GM21786 (cell line): ENCODE data around the gene CSH2.
"Not testable (repeated sequence)": the region's sequence is repeated elsewhere in the genome, so short reads cannot be mapped to it uniquely, and the experiment has no call there.

Source experiments
- ATAC-seq: cut with Tn5 transposase; IDR thresholded peaks from one replicate; pipeline ENCODE4 v1.9.1; 2021; ENCODE audit not compliant: unreplicated experiment

The CSH2 gene

DNA sequence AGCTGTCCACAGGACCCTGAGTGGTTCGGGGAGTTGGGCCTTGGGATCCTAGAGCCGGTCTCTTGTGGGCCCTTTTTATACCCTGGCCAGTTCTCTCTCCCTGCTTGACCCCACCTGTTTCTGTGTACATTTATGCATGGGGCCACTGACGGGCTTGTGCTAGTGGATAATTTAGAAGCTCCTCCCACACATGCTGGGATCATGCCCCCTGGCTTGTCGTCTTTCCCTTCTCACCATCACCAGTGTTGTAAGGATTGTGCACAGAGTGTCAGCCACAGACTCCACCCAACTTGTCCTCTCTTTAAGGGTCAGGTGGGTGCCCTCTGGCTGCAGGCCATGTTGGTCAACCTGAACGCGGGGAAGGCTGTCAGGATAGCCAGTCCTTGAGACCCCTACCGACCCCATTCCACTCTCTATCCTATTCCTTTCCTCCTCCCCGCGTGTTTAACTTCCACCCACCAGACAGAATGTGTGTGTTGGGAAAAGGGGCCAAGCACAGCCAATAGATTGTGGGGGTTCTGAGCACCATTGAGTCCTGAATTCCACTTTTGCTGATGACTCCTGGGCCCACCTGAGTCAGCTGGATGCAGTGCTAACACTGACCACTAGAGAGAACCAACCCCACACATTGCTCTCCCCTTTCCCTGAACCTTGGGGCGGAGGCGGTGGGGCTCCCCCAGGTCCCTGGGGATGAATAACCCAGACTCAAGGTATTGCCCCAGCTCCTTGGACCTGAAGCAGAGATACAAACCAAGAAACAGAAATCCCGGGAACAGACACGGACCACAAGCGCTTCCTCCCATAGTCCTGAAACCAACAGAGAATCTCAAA, 23.3 kb upstream of the CSH2 start, which contains the start of gene CSH1:
Gene CSH1 (minus strand): TSS at position 51 of the 831 bp plus-strand sequence. CDS start 63 bp downstream, outside the sequence.
- ATAC-seq: not testable (repeated sequence)

DNA sequence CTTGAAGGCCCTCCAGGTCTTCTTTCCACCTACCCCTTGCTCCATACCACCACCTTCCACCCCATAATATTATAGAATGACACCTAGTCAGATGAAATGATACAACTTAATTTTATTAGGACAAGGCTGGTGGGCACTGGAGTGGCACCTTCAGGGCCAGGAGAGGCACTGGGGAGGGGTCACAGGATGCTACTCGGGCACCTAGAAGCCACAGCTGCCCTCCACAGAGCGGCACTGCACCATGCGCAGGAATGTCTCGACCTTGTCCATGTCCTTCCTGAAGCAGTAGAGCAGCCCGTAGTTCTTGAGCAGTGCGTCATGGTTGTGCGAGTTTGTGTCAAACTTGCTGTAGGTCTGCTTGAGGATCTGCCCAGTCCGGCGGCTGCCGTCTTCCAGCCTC, 21.3 kb upstream of the CSH2 start:
- not testable (repeated sequence) for ATAC-seq

DNA sequence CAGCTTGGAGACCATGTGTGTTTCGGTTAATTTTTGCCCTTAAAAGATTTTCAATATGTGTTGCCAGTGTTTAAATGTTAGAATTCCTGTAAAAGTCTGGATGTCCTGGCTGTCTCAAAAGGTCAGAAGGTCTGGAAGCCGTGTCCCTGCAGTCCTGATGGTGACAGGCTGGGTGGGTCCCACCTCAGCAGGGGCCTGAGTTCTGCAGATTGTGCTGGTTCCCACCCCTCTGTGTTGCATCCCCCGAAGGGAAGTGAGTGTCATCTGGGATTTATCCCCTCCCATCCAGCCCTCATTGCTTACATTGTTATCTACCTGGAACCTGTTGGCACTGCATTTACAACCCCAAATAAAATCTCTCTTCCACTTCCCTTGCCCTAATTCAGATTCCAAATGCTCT, 20.5 kb upstream of the CSH2 start:
- not testable (repeated sequence) for ATAC-seq

DNA sequence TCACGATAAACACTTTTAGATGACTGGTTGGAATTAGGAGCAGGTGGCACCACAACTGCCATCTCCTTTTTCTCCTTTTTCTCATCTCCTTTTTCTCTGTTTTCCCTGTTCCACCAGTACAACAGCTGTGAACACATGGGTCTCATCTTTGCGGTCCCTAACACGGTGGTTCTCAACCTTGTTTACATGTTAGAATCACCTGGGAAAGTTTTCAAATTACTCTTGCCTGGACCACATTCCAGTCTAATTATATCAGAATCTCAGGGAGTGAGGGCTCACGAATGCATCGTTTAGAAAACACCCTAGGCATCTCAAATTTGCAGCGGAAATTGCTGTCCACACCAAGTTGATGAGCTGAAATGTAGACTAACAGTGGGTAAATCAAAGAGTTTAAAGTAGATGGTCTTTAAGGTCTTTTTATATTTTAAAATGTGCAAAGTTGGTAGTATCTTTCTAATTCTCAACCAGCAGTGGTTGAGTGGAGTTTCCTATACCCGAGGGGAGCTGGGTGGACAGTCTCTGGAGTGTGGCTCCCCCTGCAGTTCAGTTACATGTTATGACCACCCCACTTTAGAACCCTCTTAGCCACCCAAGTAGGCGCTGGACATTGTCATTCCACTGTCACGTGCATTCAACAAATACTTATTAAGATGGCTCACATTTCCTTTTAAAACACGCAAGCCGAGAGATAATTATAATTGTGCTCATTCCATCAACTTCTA, 19.0 kb upstream of the CSH2 start:
- not testable (repeated sequence) for ATAC-seq

DNA sequence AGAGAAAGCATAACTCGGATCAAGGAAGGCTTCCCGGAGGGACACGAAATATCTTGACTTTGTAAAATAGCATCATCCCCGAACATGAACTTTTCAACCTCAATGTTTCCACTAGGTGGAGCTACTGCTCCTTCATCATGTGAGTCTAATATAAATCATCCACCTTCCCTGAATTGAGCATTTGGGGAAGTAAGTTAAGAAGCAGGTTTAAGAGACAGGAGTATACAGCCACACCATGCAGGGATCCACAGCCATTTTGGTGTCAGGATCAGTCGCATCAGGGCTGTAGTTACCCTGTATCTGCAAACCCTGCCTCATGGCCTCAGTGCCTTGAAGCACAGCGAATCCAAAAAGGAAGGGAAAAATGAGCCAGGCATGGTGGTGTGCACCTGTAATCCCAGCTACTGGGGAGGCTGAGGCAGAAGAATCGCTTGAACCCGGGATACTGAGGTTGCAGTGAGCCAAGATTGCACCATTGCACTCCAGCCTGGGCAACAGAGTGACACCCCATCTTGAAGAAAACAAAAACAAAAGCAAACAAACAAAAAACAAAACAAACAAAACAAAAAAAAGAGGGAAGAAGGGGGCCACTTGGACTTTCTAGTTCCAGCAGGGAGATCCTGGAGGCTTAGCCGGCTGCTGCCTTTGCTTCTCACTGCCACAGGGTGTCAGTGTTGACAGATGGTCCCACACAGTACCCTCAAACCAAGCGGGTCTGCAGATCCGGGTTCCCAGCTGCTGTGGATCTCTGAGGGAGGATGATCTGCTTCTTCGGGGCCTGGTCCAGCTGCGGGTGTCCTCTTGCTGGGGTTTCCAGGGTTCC, 15.8 kb upstream of the CSH2 start:
- not testable (repeated sequence) for ATAC-seq

DNA sequence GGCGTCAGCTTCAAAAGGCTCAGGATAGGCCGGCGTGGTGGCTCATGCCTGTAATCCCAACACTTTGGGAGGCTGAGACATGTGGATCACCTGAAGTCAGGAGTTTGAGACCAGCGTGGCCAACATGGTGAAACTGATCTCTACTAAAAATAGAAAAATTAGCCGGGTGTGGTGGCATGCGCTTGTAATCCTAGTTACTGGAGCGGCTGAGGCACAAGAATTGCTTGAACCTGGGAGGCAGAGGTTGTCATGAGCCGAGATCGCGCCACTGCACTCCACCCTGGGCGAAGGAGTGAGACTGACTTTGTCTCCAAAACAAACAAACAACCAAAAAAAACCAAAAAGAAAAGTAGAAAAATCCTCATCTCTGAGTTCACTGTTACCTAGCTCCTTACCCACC, 11.6 kb upstream of the CSH2 start:
- ATAC-seq: not testable (repeated sequence)

DNA sequence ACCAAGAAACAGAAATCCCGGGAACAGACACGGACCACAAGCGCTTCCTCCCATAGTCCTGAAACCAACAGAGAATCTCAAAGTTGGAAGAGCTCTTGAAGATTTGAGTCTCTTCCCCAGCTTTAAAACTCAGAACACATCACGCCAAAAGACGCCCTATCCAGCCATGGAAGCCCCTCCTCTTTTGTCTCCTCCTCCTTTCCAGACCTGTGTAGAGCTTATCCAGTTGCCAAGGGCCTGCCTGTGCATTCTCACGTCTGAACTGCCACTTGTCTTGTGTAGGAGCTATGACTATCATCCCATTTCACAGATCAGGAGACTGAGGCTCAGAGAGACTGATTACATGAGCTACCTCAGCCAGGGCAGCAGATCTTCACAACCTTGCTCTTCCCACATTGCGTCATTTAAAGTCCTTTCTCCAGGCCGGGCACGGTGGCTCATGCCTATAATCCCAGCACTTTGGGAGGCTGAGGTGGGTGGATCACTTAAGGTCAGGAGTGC, 9.2 kb upstream of the CSH2 start:
- not testable (repeated sequence) for ATAC-seq

DNA sequence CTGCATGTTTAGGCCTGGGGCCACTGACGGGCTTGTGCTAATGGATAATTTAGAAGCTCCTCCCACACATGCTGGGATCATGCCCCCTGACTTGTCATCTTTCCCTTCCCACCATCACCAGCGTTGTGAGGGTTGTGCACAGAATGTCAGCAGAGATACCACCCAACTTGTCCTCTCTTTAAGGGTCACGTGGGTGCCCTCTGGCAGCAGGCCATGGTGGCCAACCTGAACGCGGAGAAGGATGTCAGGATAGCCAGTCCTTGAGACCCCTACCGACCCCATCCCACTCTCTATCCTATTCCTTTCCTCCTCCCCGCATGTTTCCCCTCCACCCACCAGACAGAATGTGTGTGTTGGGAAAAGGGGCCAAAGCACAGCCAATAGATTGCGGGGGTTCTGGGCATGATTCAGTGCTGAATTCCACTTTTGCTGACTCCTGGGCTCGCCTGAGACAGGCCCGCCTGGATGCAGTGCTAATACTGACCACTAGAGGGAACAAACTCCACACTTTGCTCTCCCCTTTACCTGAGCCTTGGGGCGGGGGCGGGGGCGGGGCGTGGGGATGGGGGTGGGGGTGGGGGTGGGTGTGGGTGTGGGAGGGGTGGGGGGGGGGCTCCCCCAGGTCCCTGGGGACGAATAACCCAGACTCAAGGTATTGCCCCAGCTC, 8.6 kb upstream of the CSH2 start, which contains the start of gene GH2:
Gene GH2 (minus strand): TSS at position 10 of the 667 bp plus-strand sequence. CDS start 143 bp downstream, outside the sequence.
- ATAC-seq: no peak

DNA sequence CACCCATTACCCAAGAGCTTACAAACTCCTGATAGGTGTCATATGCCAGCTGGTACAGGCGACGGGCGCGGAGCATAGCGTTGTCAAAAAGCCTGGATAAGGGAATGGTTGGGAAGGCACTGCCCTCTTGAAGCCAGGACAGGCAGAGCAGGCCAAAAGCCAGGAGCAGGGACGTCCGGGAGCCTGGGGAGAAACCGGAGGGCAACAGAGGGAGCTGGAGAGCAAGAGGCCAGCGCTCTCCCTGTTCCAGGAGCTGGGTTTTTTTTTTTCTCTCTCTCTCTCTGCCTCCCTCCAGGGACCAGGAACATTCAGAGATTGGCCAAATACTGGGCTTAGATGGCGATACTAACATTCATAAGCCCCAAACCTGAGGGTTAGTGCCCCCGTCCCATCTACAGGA, 7.9 kb upstream of the CSH2 start:
- ATAC-seq: not testable (repeated sequence)

DNA sequence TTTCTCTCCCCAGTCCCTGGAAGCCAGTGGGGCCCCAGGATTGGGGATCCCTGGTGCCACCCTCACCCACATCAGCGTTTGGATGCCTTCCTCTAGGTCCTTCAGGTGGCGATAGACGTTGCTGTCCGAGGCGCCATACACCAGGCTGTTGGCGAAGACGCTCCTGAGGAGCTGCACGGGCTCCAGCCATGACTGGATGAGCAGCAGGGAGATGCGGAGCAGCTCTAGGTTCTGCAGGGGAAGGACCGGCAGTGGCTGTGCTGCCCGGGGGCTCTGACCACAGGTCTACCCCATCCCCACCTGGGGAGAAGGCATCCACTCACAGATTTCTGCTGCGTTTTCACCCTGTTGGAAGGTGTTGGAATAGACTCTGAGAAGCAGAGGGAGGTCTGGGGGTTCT, 7.2 kb upstream of the CSH2 start:
- ATAC-seq: no peak

DNA sequence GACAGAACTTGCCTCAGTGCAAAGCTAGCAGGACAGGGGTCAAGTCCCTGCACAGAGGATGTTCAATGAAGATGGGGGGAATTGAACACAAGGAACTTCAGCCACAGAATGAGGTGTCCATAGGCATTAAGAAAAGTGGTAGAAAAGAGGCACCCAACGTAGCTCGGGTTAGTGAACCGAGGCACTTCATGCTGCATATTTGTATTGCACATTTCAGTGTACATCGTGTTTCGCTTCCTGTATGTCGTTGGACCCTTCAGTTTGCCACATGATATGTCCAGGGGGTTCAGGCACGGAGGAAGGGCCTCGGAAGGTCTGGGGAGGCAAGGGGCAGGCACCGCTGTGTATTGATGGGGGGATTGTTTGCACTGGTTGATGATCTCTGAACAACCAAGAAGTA, 4.9 kb upstream of the CSH2 start:
- not testable (repeated sequence) for ATAC-seq

DNA sequence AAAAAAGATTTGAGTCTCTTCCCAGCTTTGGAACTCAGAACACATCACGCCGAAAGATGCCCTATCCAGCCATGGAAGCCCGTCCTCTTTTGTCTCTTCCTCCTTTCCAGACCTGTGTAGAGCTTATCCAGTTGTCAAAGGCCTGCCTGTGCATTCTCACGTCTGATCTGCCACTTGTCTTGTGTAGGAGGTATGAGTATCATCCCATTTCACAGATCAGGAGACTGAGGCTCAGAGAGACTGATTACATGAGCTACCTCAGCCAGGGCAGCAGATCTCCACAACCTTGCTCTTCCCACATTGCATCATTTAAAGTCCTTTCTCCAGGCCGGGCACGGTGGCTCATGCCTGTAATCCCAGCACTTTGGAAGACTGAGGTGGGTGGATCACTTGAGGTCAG, 1.2 kb upstream of the CSH2 start:
- not testable (repeated sequence) for ATAC-seq

DNA sequence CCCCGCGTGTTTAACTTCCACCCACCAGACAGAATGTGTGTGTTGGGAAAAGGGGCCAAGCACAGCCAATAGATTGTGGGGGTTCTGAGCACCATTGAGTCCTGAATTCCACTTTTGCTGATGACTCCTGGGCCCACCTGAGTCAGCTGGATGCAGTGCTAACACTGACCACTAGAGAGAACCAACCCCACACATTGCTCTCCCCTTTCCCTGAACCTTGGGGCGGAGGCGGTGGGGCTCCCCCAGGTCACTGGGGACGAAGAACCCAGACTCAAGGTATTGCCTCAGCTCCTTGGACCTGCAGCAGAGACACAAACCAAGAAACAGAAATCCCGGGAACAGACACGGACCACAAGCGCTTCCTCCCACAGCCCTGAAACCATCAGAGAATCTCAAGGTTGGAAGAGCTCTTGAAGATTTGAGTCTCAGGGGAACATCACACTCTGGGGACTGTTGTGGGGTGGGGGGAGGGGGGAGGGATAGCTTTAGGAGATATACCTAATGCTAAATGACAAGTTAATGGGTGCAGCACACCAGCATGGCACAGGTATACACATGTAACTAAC, 667 bp upstream of the CSH2 start:
- ATAC-seq: not testable (repeated sequence)

DNA sequence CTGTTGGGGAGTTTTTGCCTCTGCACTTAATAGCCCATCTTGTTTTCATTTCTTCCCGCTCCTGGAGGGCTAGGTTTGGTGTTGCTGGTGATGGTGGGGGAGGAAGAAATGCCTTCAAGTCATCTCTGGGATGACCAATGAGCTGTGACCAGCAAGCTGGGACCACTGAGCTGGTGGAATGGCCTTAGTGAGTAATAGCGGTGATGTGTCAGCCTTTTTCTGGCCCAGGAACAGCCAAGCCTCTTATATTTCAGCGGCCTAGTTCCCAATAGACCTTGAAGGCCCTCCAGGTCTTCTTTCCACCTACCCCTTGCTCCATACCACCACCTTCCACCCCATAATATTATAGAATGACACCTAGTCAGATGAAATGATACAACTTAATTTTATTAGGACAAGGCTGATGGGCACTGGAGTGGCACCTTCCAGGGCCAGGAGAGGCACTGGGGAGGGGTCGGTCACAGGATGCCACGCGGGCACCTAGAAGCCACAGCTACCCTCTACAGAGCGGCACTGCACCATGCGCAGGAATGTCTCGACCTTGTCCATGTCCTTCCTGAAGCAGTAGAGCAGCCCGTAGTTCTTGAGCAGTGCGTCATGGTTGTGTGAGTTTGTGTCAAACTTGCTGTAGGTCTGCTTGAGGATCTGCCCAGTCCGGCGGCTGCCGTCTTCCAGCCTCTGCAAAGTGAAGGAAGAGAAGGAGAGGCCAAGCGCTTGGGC, 1.7 kb downstream of the CSH2 start:
- not testable (repeated sequence) for ATAC-seq

DNA sequence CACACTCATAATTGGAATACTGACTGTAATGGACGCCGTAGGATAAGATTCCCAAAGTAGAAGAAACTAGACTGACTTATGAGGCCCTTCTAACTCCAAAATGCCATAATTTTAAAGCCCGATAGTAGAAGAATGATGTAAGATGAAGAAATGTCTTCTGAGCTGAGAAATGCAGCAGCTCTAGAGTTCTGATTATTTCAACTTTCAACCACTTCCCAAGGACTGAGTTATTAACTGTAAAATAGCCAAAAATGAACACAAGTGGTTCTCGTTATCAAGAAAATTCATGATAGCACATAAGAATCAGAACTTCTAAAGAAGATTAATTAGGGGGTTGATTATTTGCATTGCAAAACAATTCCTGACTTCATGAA, 3.2 kb downstream of the CSH2 start:
- ATAC-seq: not testable (repeated sequence)

DNA sequence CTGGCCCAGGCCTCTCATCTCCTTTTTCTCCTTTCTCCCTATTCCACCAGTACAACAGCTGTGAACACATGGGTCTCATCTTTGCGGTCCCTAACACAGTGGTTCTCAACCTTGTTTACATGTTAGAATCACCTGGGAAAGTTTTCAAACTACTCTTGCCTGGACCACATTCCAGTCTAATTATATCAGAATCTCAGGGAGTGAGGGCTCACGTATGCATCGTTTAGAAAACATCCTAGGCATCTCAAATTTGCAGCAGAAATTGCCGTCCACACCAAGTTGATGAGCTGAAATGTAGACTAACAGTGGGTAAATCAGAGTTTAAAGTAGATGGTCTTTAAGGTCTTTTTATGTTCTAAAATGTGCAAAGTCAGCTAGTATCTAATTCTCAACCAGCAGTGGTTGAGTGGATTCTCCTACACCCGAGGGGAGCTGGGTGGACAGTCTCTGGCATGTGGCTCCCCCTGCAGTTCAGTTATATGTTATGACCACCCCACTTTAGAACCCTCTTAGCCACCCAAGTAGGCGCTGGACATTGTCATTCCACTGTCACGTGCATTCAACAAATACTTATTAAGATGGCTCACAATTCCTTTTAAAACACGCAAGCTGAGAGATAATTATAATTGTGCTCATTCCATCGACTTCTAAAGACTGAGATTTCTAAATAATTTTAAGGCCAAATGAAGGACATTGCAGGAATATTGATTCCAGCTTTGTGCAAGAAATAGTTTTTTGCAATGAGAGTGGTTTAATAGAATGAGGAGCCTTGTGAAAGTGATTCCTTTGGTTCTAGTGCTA, 3.8 kb downstream of the CSH2 start:
- ATAC-seq: not testable (repeated sequence)

DNA sequence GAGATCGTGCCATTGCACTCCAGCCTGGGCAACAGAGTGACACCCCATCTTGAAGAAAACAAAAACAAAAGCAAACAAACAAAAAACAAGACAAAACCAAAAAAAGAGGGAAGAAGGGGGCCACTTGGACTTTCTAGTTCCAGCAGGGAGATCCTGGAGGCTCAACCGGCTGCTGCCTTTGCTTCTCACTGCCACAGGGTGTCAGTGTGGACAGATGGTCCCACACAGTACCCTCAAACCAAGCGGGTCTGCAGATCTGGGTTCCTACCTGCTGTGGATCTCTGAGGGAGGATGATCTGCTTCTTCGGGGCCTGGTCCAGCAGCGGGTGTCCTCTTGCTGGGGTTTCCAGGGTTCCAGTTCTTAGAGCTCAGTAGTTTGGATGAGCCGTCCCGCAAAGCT, 6.9 kb downstream of the CSH2 start:
- not testable (repeated sequence) for ATAC-seq

DNA sequence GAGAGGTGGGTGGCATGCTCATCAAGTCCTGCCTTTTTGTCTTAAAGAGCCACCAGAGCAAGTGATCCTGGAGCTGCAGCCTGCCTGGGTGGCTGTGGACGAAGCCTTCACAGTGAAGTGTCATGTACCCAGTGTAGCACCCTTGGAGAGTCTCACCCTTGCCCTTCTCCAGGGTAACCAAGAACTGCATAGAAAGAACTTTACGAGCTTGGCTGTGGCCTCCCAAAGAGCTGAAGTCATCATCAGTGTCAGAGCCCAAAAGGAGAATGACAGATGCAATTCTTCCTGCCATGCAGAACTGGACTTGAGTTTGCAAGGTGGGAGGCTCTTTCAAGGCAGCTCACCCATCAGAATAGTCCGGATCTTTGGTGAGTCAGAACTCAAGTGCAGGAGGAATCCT, 14.2 kb downstream of the CSH2 start:
- no peak for ATAC-seq

DNA sequence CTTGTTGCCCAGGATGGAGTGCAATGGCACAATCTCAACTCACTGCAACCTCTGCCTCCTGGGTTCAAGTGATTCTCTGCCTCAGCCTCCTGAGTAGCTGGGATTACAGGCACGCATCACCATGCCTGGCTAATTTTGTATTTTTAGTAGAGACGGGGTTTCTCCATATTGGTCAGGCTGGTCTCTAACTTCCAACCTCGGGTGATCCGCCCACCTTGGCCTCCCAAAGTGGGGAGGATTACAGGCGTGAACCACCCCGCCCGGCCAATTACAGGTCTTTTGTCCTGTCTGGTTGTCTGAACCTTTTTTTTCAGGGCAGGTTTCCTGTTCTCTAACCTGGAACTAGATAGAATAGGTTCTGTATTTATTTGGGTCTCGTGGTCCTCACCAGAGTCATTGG, 17.1 kb downstream of the CSH2 start:
- ATAC-seq: not testable (repeated sequence)
